Measurements from ENCODE around the gene MMP20.

MMP20 gene

GRCh38 chr11:102596578-102596977 lies 28.6 kb downstream of the MMP20 start:
- DNase-seq (ENCODE audit: low read depth in 4 of 4, low spot score in 1 of 4), result no peak

DNA sequence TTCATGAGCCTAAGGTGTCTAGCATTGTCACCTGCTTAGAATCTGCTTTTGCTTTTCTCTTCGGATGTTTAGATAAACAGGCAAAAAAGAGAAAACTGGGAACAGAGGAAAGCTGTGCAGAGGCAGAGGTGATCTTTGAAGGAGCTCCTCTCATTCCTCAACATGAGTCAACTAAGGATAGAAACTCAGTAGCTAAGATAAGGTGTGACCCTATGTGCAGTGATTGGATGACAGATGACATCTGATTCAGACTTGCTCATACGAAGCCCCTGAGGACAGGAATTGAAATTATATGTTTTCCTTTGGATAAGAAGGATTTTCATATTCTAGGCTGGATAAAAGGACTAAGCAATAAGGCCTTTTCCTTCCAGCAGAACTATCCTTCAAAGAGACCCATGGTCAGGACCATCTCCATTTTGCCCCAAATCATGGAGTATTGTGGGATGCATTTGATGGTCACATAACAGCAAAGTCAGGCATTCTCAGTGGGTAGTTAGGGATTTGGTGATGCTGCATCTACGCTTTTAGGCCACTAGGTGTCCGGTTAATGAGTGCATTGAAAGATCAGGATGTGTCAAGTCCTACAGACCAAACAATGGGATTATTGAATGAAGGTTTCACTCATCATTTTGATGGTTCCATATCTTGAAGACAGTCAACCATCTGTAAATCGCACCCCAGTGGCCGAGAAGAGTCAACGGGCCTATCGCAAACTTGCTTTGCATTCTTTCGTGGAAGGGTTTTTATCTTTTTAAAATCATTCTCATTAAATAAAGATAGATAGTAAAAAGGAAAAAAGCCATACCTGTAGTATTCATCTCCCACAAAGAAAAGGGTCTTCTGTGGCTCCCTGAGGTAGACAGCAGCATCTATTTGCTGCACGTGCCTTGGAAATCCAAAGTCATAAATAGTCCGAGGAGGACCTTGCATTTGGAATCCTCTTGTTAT lies 32.2 kb downstream of the MMP20 start:
- DNase-seq (ENCODE audit: low read depth in 4 of 4, low spot score in 1 of 4), result no peak

- DNase-seq (ENCODE audit: low read depth in 4 of 4, low spot score in 1 of 4), result no peak
Observed at GRCh38 chr11:102592131-102592530, 33.0 kb downstream of the MMP20 start.

GRCh38 chr11:102591160-102591718 lies 33.9 kb downstream of the MMP20 start:
- no peak for DNase-seq (ENCODE audit: low read depth in 4 of 4, low spot score in 1 of 4)

GRCh38 chr11:102590276-102591049 lies 34.7 kb downstream of the MMP20 start:
- DNase-seq (ENCODE audit: low read depth in 4 of 4, low spot score in 1 of 4), result no peak

DNA sequence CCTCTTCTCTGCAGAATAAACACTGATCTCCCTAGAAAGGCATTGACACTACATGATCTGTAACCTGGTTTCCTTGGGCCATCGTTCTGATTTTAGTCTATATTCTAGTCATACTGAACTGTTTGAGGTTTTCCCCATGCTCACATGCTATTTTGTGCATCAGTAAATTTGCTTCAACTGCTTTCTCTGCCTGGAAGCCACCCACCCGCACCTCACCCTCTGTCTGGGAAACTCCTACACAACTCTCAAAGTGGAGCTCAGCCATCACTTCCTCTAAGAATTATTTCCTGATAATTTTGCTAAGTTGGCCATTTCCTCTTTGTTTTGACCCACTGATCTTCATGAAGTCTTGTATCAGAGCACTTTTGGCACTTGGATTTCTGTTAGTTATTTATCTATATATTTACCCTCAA lies 36.1 kb downstream of the MMP20 start:
- no peak for DNase-seq (ENCODE audit: low read depth in 4 of 4, low spot score in 1 of 4)

GRCh38 chr11:102587722-102588121 lies 37.4 kb downstream of the MMP20 start:
- no peak for DNase-seq (ENCODE audit: low read depth in 4 of 4, low spot score in 1 of 4)

DNA sequence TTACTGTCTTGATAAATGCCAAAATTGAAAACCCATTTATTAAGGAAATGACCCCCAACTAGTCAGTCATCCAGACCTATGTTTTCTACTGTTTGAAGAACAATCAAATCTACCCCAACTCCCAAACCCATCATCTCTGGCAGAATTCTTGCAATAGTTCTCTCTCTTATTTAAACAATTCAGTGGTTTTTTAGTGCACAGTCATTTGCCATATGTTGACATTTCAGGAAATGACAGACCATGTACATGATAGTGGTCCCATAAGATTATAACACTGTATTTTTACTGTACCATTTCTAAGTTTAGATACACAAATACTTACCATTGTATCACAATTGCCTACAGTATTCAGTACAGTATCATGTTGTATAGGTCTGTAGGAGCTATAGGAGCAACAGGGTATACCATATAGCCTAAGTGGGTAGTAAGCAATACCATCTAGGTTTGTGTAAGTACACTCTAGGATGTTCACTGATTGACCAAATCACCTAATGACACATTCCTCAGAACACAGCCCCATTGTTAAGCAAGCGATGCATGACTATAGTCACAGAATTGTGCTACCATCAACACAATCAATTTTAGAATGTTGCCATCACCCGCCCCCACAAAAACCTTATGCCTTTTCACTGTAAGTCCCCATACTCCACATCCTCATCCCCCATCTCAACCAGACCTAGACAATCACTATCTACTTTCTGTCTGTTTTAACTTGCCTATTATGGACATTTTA lies 41.8 kb downstream of the MMP20 start:
- DNase-seq (ENCODE audit: low read depth in 4 of 4, low spot score in 1 of 4), result no peak

- no peak for DNase-seq (ENCODE audit: low read depth in 4 of 4, low spot score in 1 of 4)
Observed at GRCh38 chr11:102582140-102582539, 43.0 kb downstream of the MMP20 start.

DNA sequence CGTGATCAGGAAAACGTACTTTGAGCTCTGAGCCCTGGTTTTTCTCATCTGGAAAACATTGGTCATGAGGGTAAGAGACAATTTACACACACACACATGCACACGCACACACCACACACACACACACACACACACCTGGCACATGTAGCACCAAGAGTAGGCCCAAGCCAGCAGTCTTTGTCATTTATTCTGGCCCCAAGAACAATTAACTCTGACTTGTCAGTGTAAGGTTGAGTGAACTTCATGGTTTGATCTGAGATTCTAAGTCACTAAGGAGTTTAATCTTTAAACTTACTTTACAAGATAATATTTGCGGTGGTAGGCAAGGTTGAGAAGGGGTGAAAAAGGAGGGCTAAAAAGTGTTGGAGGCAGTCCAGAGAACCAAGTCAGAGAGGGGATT lies 44.1 kb downstream of the MMP20 start:
- DNase-seq (ENCODE audit: low read depth in 4 of 4, low spot score in 1 of 4), result no peak

- no peak for DNase-seq (ENCODE audit: low read depth in 4 of 4, low spot score in 1 of 4)
Observed at GRCh38 chr11:102580185-102580951, 44.8 kb downstream of the MMP20 start.

DNA sequence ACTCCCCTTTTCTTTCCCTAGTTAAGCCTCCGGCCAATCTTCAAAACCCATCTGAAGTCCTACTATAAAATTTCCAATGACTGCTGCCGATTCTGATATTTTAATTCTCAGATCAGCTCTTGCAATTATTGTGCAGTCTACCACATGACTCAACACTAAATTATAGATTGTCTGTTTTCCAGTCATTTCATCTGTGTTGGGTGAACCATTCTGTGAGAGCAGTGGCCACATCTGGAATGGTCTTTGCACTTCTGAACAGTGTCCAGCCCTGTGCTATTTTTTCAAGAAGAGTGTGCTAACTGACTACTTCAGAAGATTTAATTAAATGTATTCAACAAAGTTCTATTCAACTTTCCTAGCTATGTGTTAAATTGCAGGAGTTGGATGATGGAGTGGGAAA lies 47.4 kb downstream of the MMP20 start:
- DNase-seq (ENCODE audit: low read depth in 4 of 4, low spot score in 1 of 4), result no peak

DNA sequence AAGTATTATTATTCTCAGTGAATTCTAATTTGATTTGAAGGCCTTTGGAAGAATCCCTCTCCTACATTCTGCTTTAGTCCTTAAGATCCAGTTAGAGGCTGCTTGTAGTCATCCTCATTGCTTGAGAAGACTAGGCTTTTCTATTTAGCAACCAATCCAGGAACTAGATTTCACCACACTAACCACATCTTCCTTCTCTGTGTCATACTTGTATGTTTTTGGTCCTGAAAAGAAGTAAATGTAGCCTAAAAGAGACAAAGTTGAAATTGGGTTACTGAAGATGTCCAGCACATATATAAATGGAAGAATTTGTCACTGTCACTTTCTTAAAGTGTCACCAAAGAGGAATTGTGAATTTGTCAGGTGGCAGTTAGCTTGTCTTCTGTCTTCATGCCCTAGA lies 48.0 kb downstream of the MMP20 start:
- DNase-seq (ENCODE audit: low read depth in 4 of 4, low spot score in 1 of 4), result no peak

GRCh38 chr11:102576350-102576749 lies 48.8 kb downstream of the MMP20 start:
- no peak for DNase-seq (ENCODE audit: low read depth in 4 of 4, low spot score in 1 of 4)

- no peak for DNase-seq (ENCODE audit: low read depth in 4 of 4, low spot score in 1 of 4)
Observed at GRCh38 chr11:102575012-102575411, 50.1 kb downstream of the MMP20 start.

GRCh38 chr11:102573851-102574250 lies 51.3 kb downstream of the MMP20 start:
- no peak for DNase-seq (ENCODE audit: low read depth in 4 of 4, low spot score in 1 of 4)

DNA sequence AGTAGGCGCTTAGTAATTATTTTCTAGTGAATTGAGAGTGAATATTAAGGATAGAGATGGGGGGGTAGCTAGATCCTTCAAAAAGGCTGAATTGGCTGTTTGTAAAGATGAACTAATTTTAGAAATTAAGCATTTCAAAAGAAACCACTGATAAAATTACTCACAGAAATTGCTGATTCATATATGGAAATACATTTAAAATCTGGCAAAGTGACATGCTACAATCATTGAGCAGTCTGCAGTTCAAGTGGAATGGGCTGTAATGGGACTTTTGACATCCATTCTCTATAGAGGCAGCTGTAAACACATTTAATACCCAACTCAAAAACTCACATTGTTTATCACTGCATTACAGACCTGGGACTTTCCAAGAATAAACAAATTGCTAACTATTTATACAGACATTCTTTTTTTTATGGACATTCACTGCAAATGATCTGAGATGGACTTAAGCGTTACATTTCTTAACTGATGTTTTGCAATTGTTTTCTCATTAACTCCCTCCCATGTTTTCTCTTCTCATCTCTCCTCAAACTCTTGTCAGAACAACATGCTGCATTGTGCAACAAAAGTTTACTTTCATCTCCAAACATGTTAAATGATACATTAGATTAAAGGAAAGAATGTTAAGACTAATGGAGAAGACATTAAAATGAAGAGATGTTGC lies 52.4 kb downstream of the MMP20 start:
- DNase-seq (ENCODE audit: low read depth in 4 of 4, low spot score in 1 of 4), result no peak

GRCh38 chr11:102568851-102569250 lies 56.3 kb downstream of the MMP20 start:
- no peak for DNase-seq (ENCODE audit: low read depth in 4 of 4, low spot score in 1 of 4)

GRCh38 chr11:102566112-102566511 lies 59.0 kb downstream of the MMP20 start:
- DNase-seq (ENCODE audit: low read depth in 4 of 4, low spot score in 1 of 4), result no peak

DNA sequence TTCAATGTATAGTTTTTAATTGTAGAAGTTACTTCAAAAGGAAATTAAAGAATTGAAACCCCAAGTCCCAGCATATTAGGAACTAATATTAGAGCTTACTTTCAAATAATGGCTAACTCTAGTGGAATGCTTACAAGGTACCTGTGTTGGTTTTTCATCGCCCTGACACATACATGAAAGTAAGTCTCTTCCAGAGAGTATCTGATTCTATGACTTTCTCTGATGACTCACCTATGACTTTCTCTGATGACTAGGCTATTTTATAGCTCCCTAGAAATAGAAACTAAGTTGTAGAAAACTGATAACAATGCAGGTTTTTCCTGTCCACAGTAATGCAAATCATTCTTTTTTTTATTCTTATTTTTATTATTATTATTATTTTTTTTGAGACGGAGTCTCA lies 61.0 kb downstream of the MMP20 start:
- DNase-seq (ENCODE audit: low read depth in 4 of 4, low spot score in 1 of 4), result no peak

Measured in stimulated activated CD4-positive, alpha-beta T cell treated with anti-CD3 and anti-CD28 coated beads, Interleukin-1b, Interleukin-23, amount 100 ng/mL, for 24 hours (primary cell).